ENCODE data around the gene NHEJ1.

NHEJ1 gene

GRCh38 chr2:219089330-219089729 is 71.3 kb downstream of the NHEJ1 start:
- Histone ChIP-seq H3K9me3 (no peaks in the 10 kb centered on the region), H3K4me3 (no peak overlapping the region), H3K27me3 (ENCODE audit: low read depth) (no peaks in the 10 kb centered on the region), H3K4me1 (no peaks in the 10 kb centered on the region), H3K36me3 (replicated peaks) (no peaks in the 10 kb centered on the region)
- in situ Hi-C loops (cut with MboI; ENCODE audit: low sequenced_read_pairs) = no loop called here
- DNase-seq (ENCODE audit: low spot score in 2 of 2) = no peak

DNA sequence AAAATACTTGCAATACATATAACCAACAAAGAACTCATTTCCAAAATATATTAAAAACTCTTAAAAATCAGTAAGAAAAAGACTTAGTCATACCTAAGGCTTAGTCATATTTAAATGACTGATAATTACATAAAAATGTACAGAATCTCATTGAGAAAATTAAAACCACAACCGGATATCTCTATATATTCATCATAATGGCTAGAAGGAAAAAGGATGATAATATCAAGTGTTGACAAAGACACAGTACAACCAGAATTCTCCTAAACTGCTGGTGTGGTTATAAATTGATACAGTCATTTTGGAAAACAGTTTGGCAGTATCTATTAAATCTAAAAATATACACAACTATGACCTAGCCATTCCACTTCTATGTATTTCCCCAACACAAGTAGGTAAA is 72.8 kb downstream of the NHEJ1 start:
- Histone ChIP-seq H3K9me3 (no peaks in the 10 kb centered on the region), H3K27me3 (ENCODE audit: low read depth) (no peaks in the 10 kb centered on the region), H3K4me3 (no peak overlapping the region), H3K36me3 (replicated peaks) (no peaks in the 10 kb centered on the region), H3K4me1 (no peaks in the 10 kb centered on the region)
- no peak for DNase-seq (ENCODE audit: low spot score in 2 of 2)
- in situ Hi-C loops (cut with MboI; ENCODE audit: low sequenced_read_pairs) = no loop called here

DNA sequence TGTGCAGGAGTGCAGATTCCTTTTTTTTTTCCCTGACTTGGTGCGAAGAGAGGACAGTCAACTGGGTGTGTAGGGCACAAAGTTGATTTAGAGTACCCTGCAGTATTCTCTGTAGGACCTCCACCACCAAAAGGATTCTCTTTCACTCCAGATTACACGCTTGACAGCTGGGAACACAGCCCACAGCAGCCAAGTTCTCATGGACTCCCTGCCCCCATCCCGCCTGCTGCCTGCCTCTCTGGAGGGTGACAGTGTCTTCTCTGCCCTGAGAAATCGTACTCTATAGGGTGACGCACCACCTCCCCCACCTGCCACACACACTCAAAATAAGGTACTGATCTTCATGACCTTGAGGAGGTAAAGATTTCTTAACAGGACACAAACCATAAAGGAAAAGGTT is 73.3 kb downstream of the NHEJ1 start:
- H3K9me3 ChIP-seq = no peaks in the 10 kb centered on the region
- H3K4me1 ChIP-seq = no peaks in the 10 kb centered on the region
- in situ Hi-C loops (cut with MboI; ENCODE audit: low sequenced_read_pairs) = no loop called here
- no peak overlapping the region for H3K4me3 ChIP-seq
- H3K27me3 ChIP-seq (ENCODE audit: low read depth) = no peaks in the 10 kb centered on the region
- no peak for DNase-seq (ENCODE audit: low spot score in 2 of 2)
- H3K36me3 ChIP-seq (replicated peaks) = no peaks in the 10 kb centered on the region

- no peak overlapping the region for H3K4me3 ChIP-seq
- H3K9me3 ChIP-seq = no peaks in the 10 kb centered on the region
- H3K36me3 ChIP-seq (replicated peaks) = no peaks in the 10 kb centered on the region
- in situ Hi-C loops (cut with MboI; ENCODE audit: low sequenced_read_pairs) = no loop called here
- no peak for DNase-seq (ENCODE audit: low spot score in 2 of 2)
- H3K4me1 ChIP-seq = no peaks in the 10 kb centered on the region
- no peaks in the 10 kb centered on the region for H3K27me3 ChIP-seq (ENCODE audit: low read depth)
Measured at GRCh38 chr2:219086196-219086595, 74.4 kb downstream of the NHEJ1 start.

- Histone ChIP-seq H3K9me3 (no peaks in the 10 kb centered on the region), H3K27me3 (ENCODE audit: low read depth) (no peaks in the 10 kb centered on the region), H3K4me3 (no peak overlapping the region), H3K4me1 (no peaks in the 10 kb centered on the region), H3K36me3 (replicated peaks) (no peaks in the 10 kb centered on the region)
- in situ Hi-C loops (cut with MboI; ENCODE audit: low sequenced_read_pairs) = no loop called here
- DNase-seq (ENCODE audit: low spot score in 2 of 2) = no peak
Measured at GRCh38 chr2:219084791-219085190, 75.8 kb downstream of the NHEJ1 start.

GRCh38 chr2:219082332-219082958 is 78.2 kb downstream of the NHEJ1 start:
- DNase-seq (ENCODE audit: low spot score in 2 of 2) = no peak
- no peaks in the 10 kb centered on the region for H3K9me3 ChIP-seq
- H3K4me3 ChIP-seq = no peak overlapping the region
- peaks cover 2% of the 10 kb centered on the region; the same call in 1 of the 2 replicates for H3K36me3 ChIP-seq (replicated peaks)
- in situ Hi-C loops (cut with MboI; ENCODE audit: low sequenced_read_pairs) = no loop called here
- no peaks in the 10 kb centered on the region for H3K4me1 ChIP-seq
- H3K27me3 ChIP-seq (ENCODE audit: low read depth) = no peaks in the 10 kb centered on the region

DNA sequence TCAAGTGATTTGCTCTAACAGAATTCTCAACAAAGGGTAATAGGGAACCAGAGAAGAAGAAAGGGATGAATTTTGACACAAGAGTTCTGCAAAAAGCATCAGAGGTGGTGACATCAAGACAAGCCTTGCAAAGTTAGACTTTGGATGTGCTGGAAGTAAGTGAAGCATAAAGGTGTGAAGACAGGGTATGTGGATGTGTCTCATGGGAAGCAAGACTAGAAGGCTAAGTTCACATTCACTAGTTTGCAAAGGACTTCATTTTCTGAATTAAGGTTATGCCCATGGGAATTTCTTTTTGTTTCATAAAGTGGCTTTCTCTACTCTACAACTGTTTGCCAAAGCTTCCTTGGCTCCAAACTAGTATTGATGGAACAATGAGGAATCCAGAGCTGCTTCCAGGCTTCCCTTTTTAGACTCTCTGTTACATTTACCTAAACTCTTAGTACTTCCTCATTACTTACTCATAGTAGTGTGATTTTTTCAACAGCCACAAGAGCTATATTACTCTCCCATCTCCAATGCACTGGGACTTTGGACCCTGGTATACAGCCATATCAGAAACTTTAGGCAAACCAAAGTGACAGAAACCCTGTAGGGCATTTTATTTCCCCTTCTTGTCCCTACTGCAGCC is 78.8 kb downstream of the NHEJ1 start:
- Histone ChIP-seq H3K4me1 (no peaks in the 10 kb centered on the region), H3K27me3 (ENCODE audit: low read depth) (no peaks in the 10 kb centered on the region), H3K4me3 (no peak overlapping the region), H3K36me3 (replicated peaks) (peaks cover 4% of the 10 kb centered on the region; the same call in 1 of the 2 replicates), H3K9me3 (no peaks in the 10 kb centered on the region)
- no peak for DNase-seq (ENCODE audit: low spot score in 2 of 2)
- in situ Hi-C loops (cut with MboI; ENCODE audit: low sequenced_read_pairs) = no loop called here

- in situ Hi-C loops (cut with MboI; ENCODE audit: low sequenced_read_pairs) = no loop called here
- H3K27me3 ChIP-seq (ENCODE audit: low read depth) = no peaks in the 10 kb centered on the region
- H3K36me3 ChIP-seq (replicated peaks) = peaks cover 4% of the 10 kb centered on the region; the same call in 1 of the 2 replicates
- no peaks in the 10 kb centered on the region for H3K4me1 ChIP-seq
- no peaks in the 10 kb centered on the region for H3K9me3 ChIP-seq
- H3K4me3 ChIP-seq = no peak overlapping the region
- DNase-seq (ENCODE audit: low spot score in 2 of 2) = no peak
Measured at GRCh38 chr2:219081096-219081495, 79.5 kb downstream of the NHEJ1 start.

DNA sequence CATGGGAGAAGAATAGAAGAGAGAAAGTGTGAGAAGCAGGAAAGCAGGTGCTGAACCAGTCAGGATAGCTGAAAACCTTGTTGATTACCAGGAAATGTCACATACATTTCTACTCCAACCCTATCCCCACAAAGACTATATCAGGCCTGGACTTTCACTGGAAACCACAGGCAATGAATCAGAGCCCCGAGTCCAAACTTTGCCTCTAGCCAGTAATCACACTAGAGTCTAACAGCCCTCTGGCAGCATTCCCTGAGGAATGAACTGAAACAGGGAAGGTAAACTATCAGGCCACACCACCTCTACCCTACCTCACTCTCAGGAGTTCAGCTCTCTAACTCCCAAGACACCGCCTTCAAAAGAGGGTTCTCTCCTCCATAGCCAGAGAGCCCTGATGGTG is 81.2 kb downstream of the NHEJ1 start:
- Histone ChIP-seq H3K27me3 (ENCODE audit: low read depth) (no peaks in the 10 kb centered on the region), H3K9me3 (no peaks in the 10 kb centered on the region), H3K4me1 (no peaks in the 10 kb centered on the region), H3K36me3 (replicated peaks) (peaks cover 4% of the 10 kb centered on the region), H3K4me3 (no peak overlapping the region)
- in situ Hi-C loops (cut with MboI; ENCODE audit: low sequenced_read_pairs) = no loop called here
- DNase-seq (ENCODE audit: low spot score in 2 of 2) = no peak

- no peak overlapping the region for H3K4me3 ChIP-seq
- no peaks in the 10 kb centered on the region for H3K4me1 ChIP-seq
- peaks cover 4% of the 10 kb centered on the region for H3K36me3 ChIP-seq (replicated peaks)
- no peak for DNase-seq (ENCODE audit: low spot score in 2 of 2)
- H3K27me3 ChIP-seq (ENCODE audit: low read depth) = no peaks in the 10 kb centered on the region
- in situ Hi-C loops (cut with MboI; ENCODE audit: low sequenced_read_pairs) = no loop called here
- H3K9me3 ChIP-seq = no peaks in the 10 kb centered on the region
Measured at GRCh38 chr2:219078951-219079350, 81.7 kb downstream of the NHEJ1 start.

GRCh38 chr2:219078126-219078525 is 82.5 kb downstream of the NHEJ1 start:
- Histone ChIP-seq H3K4me1 (no peaks in the 10 kb centered on the region), H3K4me3 (no peak overlapping the region), H3K36me3 (replicated peaks) (peaks cover 4% of the 10 kb centered on the region), H3K27me3 (ENCODE audit: low read depth) (no peaks in the 10 kb centered on the region), H3K9me3 (no peaks in the 10 kb centered on the region)
- in situ Hi-C loops (cut with MboI; ENCODE audit: low sequenced_read_pairs) = no loop called here
- DNase-seq (ENCODE audit: low spot score in 2 of 2) = no peak

GRCh38 chr2:219076253-219076652 is 84.4 kb downstream of the NHEJ1 start:
- H3K27me3 ChIP-seq (ENCODE audit: low read depth) = no peaks in the 10 kb centered on the region
- in situ Hi-C loops (cut with MboI; ENCODE audit: low sequenced_read_pairs) = no loop called here

GRCh38 chr2:219073413-219074129 is 87.0 kb downstream of the NHEJ1 start:
- no peak overlapping the region for H3K4me3 ChIP-seq
- no peaks in the 10 kb centered on the region for H3K4me1 ChIP-seq
- in situ Hi-C loops (cut with MboI; ENCODE audit: low sequenced_read_pairs) = no loop called here
- H3K27me3 ChIP-seq (ENCODE audit: low read depth) = no peaks in the 10 kb centered on the region
- peaks cover 4% of the 10 kb centered on the region for H3K36me3 ChIP-seq (replicated peaks)
- peak; percentile 34 to 66 for DNase-seq (ENCODE audit: low spot score in 2 of 2)
- H3K9me3 ChIP-seq = no peaks in the 10 kb centered on the region

More at GRCh38 chr2:219076253-219076652, 84.4 kb downstream of the NHEJ1 start:
- Histone ChIP-seq H3K4me3 (no peak overlapping the region), H3K9me3 (no peaks in the 10 kb centered on the region), H3K4me1 (no peaks in the 10 kb centered on the region), H3K36me3 (replicated peaks) (peaks cover 4% of the 10 kb centered on the region)
- DNase-seq (ENCODE audit: low spot score in 2 of 2) = no peak

DNA sequence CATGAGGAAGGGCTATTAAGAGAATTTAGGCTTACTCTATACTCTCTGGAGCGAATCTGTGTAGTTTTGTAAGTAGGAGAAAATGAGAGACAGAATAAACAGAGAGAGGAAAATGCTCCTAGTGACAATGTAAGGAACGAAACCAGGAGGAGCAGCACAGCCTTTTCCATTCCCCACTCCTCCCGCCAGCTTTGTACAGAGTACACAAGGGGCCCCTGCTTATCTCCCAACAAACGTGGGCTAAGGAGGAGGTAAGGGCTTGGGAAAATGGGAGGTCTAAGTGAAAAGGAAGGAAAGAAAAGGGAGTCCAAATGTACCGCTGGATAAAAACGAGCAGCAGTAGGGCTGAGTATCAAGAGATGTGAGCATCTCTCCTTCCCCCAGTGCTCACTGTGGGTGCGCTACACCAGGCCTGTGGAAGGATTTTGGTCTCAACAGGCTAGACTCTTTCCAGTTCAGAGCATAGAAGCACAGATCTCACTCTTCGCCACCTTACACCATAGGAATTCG is 87.8 kb downstream of the NHEJ1 start:
- Histone ChIP-seq H3K9me3 (no peaks in the 10 kb centered on the region), H3K4me3 (no peak overlapping the region), H3K4me1 (no peaks in the 10 kb centered on the region), H3K27me3 (ENCODE audit: low read depth) (no peaks in the 10 kb centered on the region), H3K36me3 (replicated peaks) (peaks cover 4% of the 10 kb centered on the region)
- no peak for DNase-seq (ENCODE audit: low spot score in 2 of 2)
- in situ Hi-C loops (cut with MboI; ENCODE audit: low sequenced_read_pairs) = no loop called here

Data from HAP-1 (cell line).